PC-3 (cell line): ENCODE data around the gene NHLH1.

Experiments used
- CTCF ChIP-seq: fragments of 300-600 bp; sonication (generic); conservative IDR thresholded peaks from 2 replicates; pipeline ENCODE4 v1.5.1; 2017; ENCODE audit warnings: antibody characterized with exemption, low read depth, mild to moderate bottlenecking, low read length
- EZH2phosphoT487 ChIP-seq: fragments of 300-600 bp; sonication (generic); IDR thresholded peaks from 2 replicates; pipeline ENCODE4 v1.6.1; 2018; ENCODE audit warnings: mild to moderate bottlenecking, antibody characterized with exemption, low read length, borderline replicate concordance

GRCh38 chr1:160397651-160398050 is 30.8 kb downstream of the NHLH1 start:
- no peak for TF ChIP-seq CTCF
- no peak for TF ChIP-seq EZH2phosphoT487
